HG02588 (cell line): ENCODE results near the gene KLK14.

Source experiments
- ATAC-seq: cut with Tn5 transposase; IDR thresholded peaks from one replicate; pipeline ENCODE4 v1.9.1; 2021; ENCODE audit warnings: mild to moderate bottlenecking, moderate library complexity; ENCODE audit not compliant: unreplicated experiment

KLK14 gene

DNA sequence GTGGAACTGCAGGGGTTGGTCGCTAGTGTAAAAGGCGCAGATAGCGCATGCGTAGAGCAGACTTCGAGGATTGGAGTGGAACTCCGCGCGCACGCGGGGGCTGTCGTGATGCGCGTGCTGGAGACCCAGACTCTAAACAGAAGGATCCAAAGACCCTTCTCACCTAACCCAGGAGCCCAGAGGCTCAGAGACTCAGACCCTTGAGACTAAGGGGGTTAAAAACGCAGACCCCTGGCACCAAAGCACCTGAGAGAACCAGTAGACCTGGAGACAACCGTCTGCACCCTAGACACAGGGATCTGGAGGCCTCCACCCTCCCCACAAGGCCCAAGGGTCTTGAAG is 26.1 kb upstream of the KLK14 start:
- peak; percentile 25 for ATAC-seq

DNA sequence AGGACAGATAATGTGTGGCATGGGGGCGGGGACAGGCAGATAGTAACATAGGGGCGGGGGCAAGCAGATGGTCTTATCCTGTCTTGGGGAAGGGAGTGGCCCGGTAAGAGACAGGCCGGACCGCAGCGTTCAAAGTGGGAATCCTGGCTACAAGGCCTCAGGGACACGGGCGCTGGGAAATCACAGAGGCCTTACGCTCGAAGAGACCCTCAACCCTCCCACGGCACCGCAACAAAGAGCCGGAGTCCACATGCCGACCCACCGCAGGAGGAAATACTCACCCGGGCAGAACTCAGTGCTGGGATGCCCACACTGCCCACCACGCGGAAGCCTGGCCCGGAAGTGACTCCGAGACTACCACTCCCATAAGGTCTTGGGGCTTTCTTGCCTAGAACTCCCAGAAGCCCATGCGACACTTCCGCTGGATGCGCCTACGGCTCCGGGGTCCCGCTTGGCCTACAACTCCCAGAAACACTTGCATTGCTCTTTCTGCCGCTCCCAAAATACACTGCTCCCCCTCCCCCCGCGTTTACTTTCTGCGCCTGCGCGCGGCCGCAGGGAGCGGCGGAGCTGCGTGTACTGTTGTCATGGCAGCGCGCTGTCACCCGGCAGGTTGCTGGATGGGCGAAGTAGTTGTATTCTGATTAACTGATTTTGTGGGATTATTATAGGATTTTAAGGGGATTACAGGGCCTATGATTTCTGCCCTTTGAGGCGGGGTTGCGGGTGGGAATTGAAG is 25.5 kb upstream of the KLK14 start, which contains the start of gene CTU1:
Gene CTU1 (minus strand): TSS at position 344 of the 739 bp plus-strand sequence. CDS start 3,840 bp downstream, outside the sequence.
- peak; percentile 91 for ATAC-seq

DNA sequence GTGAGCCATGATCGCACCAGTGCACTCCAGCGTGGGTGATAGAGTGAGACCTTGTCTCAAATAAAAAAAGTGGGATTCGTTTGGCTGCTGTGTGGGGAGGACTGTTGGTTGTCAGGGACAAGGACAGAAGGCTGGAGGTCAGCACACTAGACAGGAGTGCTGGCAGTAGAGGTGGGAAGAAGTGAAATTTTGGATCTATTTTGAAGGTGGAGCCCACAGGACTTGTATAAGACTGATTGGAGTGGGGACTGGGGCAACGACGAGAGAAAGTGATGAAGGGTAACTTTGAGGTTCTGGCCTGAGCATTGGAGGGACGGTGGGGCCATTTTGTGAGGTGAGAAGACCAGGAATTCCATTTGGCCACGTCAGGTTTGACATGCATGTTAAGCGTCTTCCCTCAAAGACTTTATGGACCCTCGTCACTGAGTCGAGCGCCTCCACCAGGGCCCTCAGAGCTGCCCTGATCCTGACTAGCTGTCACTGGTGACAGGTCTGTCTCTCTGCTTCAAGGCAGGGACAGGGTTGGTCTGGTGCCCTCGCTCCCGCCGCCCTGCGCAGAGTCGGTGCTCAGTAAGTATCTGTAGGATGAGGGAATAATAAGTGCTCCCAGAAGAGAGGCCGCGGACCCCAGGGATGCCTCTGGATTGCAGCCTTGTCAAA is 24.8 kb upstream of the KLK14 start:
- ATAC-seq, result no peak

DNA sequence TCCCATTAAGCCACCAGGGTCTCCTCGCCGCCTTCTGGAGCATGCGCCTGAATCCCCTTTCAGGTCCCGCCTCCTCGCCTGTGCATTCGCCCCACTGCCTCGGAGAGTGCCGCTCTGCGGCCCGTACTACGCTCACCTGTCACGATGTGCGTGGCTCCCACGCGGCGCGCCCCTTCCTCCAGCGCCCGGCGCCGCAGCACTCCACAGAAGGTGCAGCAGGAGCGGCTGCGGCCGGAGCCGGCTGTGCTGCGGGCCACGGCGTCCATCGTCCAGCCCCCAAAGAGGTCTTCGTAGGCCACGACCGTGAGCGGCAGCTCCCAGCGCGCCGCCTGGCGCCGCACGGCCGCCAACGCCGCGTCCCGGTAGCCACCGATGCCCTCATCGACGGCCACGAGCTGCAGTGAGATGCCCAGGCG is 21.2 kb upstream of the KLK14 start:
- ATAC-seq, result no peak

DNA sequence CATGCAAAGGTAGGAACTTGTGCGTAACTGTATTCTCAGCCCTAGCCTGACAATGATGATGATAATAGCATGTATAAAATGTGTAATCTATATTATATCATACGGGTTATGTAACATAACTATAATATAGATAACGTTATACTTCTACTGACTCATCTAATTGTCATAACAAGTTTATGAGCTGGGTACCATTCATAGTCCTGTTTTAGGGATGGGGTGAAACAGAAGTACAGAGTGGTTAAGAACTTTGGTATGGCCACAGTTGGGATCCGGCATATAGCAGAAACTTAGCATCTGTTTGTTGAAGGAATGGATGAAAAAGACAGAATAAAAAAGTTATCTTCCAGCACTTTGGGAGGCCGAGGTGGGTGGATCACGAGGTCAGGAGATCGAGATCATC is 20.3 kb upstream of the KLK14 start:
- ATAC-seq, result no peak

DNA sequence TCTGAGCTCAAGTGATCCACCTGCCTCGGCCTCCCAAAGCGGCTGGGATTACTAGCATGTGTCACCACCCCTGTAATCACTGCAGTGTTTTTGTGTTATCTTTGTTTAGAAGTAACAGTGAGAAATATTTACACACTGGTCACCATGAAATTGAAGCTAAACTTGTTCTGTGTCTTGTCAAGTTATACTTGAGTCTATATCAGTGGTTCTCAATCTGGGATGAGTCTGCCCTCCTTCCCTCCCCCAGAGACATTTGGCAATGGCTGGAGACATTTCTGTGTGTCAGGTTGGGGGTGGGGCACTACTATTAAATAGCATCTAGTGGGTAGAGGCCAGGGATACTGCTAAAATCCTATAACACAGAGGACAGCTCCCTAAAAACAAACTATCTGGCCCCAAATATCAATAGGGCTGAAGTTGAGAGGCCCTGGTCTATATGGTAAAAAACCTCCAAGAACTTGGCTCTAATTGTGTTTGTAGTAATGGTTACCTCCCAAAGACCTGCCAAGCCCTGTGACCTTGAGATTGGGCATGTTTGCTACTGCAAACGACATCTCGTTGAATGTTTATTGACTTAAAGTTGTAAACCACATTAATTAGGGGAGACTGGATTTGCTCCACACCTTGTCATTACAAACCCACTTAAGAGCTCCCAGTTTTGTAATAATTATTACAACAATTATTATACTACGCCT is 18.6 kb upstream of the KLK14 start:
- ATAC-seq, result no peak

- no peak for ATAC-seq
These were observed 17.9 kb upstream of the KLK14 start for GRCh38 chr19:51100601-51101000.

DNA sequence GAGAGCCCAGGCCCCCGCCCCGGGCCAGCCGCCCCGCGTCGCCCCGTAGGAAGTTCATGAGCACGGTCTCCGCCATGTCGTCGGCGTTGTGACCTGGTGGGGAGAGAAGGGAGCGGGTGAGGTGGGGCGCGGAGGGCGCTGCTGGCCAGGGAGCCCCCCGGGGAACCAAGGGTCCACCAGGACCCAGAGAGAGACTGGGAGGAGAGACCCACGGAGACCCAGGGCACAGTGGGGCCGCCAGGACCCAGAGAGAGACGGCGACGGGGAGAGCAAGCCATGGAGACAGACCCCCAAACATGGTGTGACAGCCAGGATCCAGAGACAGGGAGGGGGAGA is 16.3 kb upstream of the KLK14 start:
- no peak for ATAC-seq

GRCh38 chr19:51098365-51099046 is 15.8 kb upstream of the KLK14 start:
- ATAC-seq, result no peak

GRCh38 chr19:51097796-51098195 is 15.1 kb upstream of the KLK14 start:
- ATAC-seq, result no peak

DNA sequence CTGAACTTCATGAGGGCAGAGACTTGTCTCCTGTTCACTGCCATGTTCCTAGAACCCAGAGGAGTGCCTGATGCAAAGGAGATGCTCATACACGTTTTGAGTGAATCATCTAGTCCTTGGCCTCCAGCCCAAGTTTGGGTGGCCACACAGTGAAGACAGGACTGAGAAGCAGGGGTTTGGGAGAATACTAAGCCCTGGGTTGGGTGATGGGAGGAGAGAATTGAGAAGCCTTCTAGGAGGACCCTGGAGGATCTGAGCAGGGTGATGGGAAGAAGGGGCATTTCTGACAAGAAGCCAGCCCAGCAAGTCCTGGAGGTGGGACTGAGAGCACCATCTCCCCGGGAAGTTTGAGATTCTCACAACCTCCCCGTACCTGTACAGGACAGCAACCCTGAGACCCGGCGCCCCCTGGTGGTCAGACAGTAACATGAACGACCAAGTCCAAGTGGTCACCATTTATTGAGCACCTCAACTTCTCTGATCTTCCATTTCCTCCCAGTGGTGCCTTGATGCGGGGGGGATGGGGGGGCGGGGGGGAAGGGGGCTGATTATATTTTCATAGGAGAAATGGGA is 14.6 kb upstream of the KLK14 start:
- no peak for ATAC-seq

- no peak for ATAC-seq
These were observed 13.9 kb upstream of the KLK14 start for GRCh38 chr19:51096473-51097165.

GRCh38 chr19:51094696-51095279 is 12.1 kb upstream of the KLK14 start:
- no peak for ATAC-seq

- ATAC-seq, result no peak
These were observed 11.0 kb upstream of the KLK14 start for GRCh38 chr19:51093510-51094345.

DNA sequence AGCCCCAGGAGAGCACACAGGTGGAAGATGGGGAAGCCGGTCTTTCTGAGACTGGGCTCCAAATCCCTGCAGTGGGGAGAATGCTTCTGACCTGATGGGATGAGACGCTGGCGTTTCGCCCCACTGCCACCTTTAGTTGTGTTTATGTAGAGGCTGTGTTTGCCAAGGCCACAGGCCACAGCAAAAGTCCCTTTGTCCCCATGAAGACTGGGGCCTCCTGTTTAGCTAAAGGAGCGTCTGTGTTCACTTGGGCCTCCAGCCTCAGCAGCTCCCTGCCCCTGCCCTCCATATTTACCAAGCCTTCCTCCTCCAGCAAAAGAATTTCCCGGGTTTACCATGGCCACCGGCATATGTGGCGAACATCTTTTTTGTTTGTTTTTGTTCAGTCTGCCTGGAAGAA is 10.4 kb upstream of the KLK14 start:
- ATAC-seq, result no peak

DNA sequence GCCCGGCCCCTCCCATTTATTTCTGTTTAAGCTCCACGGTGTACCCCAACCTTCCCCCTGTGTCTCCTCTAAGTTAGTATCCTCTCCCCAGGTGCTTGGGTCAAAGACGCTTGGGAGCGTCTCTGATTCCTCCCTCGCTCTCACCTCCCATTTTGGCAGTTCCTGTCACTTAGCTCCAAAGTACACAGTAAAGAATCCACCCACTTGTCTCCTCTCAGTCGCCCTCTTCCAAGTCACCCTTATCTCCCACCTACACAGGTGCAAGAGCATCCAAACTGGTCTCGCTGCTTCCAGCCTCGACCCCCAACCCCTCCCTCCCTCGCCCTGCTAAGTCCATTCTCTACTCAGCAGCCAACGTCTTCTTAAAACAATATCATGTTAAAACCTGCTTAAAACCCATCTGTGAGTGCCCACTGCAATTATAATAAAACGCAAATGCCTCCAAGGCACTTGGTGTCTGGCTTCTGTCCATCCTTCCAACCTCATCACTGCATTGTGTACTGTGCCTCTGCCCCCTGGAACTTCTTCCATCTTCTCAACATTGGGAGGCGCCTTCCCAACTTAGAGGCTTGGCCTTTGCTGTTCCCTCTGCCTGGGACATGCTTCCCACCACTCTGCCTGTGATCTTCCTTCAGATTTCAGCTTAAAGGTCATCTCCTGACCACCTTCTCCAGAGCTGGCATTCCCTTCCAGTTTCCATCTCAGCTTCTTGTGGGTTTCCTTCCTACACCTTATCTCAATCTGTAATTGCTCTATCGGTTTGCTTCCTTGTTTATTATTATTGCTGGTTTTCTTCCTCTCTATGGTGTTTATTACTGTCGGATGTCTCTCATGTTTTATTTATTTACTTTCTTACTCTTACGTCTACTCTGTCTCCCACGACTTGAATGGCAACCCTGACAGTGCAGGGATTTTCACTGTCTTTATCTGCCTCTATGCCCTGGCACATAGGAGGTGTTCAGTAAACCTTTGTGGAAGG is 9.5 kb upstream of the KLK14 start:
- ATAC-seq, result no peak

- ATAC-seq, result no peak
These were observed 8.4 kb upstream of the KLK14 start for GRCh38 chr19:51091126-51091525.

GRCh38 chr19:51090471-51090870 is 7.8 kb upstream of the KLK14 start:
- no peak for ATAC-seq
